Tibial artery (tissue), 4 donors: ENCODE data around the gene KIF5A.

Source experiments
- DNase-seq, 2 donors: peaks; one replicate each; pipeline ENCODE4 v3.0.0-alpha.2; 2019
- H3K27ac ChIP-seq, 2 donors: fragments of 200-600 bp; sonication (generic) in 1 of 2; 1 replicate in 1 of 2; 2 replicates in 1 of 2; pipeline ENCODE4 v1.5.1; 2018 to 2019; ENCODE audit warnings: mild to moderate bottlenecking in 1 of 2
- H3K27me3 ChIP-seq, 2 donors: fragments of 200-600 bp; sonication (generic) in 1 of 2; one replicate each; pipeline versions ENCODE4 v1.5.1 to v1.6.0; 2016 to 2019
- H3K36me3 ChIP-seq, 3 donors: fragments of 200-600 bp; sonication (generic) in 2 of 3; one replicate each; pipeline ENCODE4 v1.5.1; 2016 to 2019; ENCODE audit warnings: mild to moderate bottlenecking in 2 of 3
- H3K4me1 ChIP-seq, 4 donors: fragments of 200-600 bp; sonication (generic) in 2 of 4; 1 replicate in 3 of 4; 2 replicates in 1 of 4; pipeline ENCODE4 v1.5.1; 2016 to 2019
- H3K4me3 ChIP-seq, 2 donors: fragments of 200-600 bp; sonication (generic) in 1 of 2; 1 replicate in 1 of 2; 2 replicates in 1 of 2; pipeline ENCODE4 v1.5.1; 2018 to 2019; ENCODE audit warnings: mild to moderate bottlenecking in 2 of 2
- H3K9me3 ChIP-seq, 3 donors: fragments of 200-600 bp; sonication (generic) in 1 of 3; one replicate each; pipeline ENCODE4 v1.5.1; 2016 to 2019
- intact Hi-C: fragments of 100-400 bp; cut with DNase I; formaldehyde crosslinking; loops from one replicate; pipeline ENCODE4 v1.15.0; 2023; ENCODE audit warnings: low total_unique reads
- TF ChIP-seq, protein P1 (sequence below), 2 experiments: fragments of 200-600 bp in 1 of 2; fragments of 450-650 bp in 1 of 2; IDR thresholded peaks; one replicate each; pipeline ENCODE4 v1.5.1; 2017 to 2019; ENCODE audit warnings: antibody characterized with exemption in 2 of 2, mild to moderate bottlenecking in 1 of 2, moderate library complexity in 1 of 2

The KIF5A gene

GRCh38 chr12:57609781-57610553 lies 60.1 kb downstream of the KIF5A start:
- DNase-seq = peak in 1 of 2 donors; percentile 76
- intact Hi-C loops = loop anchor here (10.0 kb wide), 1 partner anchor 85 kb away; the partner anchor contains the start of genes DDIT3 and MBD6
- no peaks in the 10 kb centered on the region for H3K27me3 ChIP-seq
- peak overlapping the region; percentile 97 to 99 for H3K27ac ChIP-seq
- TF ChIP-seq, protein P1, sequence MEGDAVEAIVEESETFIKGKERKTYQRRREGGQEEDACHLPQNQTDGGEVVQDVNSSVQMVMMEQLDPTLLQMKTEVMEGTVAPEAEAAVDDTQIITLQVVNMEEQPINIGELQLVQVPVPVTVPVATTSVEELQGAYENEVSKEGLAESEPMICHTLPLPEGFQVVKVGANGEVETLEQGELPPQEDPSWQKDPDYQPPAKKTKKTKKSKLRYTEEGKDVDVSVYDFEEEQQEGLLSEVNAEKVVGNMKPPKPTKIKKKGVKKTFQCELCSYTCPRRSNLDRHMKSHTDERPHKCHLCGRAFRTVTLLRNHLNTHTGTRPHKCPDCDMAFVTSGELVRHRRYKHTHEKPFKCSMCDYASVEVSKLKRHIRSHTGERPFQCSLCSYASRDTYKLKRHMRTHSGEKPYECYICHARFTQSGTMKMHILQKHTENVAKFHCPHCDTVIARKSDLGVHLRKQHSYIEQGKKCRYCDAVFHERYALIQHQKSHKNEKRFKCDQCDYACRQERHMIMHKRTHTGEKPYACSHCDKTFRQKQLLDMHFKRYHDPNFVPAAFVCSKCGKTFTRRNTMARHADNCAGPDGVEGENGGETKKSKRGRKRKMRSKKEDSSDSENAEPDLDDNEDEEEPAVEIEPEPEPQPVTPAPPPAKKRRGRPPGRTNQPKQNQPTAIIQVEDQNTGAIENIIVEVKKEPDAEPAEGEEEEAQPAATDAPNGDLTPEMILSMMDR (IDR thresholded peaks at IDR 0.05) = no peak
- H3K4me1 ChIP-seq = peaks cover 0 to 68% (median 55%) of the 10 kb centered on the region in 4 donors
- H3K9me3 ChIP-seq = no peaks in the 10 kb centered on the region
- peak overlapping the region; percentile 82 to 85 for H3K4me3 ChIP-seq
- H3K36me3 ChIP-seq = peaks cover 7 to 44% (median 18%) of the 10 kb centered on the region in 3 donors

DNA sequence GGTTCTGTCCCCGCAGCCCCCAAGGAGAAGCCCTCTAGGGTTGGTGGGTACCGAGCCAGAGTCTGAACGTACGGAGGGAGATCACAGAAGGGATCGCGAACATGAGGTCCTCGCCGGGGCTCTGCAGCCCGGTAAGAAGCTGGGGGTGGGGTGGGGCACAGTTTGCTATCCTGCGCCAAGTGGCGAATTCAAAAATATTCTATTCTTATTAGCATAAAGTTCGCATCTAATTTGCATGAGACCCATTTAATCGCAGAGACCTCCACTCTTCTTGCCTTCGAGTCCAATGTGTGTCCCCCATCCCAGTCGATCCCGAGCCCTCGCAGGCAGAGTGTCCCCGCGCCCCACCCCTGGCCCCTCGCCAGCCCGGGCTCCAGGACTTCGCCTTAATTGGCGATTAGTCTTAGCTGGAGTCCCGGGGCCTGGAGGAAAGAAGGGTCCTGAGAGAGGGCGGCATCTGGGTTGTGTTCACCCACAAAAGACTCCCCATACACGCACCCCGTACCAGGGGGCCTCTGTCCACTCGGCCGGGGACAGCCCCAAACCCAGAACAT lies 60.8 kb downstream of the KIF5A start:
- DNase-seq = peak; percentile 66 to 93
- Histone ChIP-seq H3K27ac (peak overlapping the region; percentile 97 to 99), H3K4me1 (peaks cover 0 to 63% (median 53%) of the 10 kb centered on the region in 4 donors), H3K9me3 (no peaks in the 10 kb centered on the region), H3K36me3 (peaks cover 14 to 51% (median 25%) of the 10 kb centered on the region in 3 donors), H3K4me3 (peak overlapping the region; percentile 82 to 85), H3K27me3 (no peaks in the 10 kb centered on the region)
- intact Hi-C loops = loop anchor here (10.0 kb wide), 1 partner anchor 86 kb away; the partner anchor contains the start of genes DDIT3 and MBD6
- TF ChIP-seq, protein P1 (IDR thresholded peaks at IDR 0.05) = no peak

DNA sequence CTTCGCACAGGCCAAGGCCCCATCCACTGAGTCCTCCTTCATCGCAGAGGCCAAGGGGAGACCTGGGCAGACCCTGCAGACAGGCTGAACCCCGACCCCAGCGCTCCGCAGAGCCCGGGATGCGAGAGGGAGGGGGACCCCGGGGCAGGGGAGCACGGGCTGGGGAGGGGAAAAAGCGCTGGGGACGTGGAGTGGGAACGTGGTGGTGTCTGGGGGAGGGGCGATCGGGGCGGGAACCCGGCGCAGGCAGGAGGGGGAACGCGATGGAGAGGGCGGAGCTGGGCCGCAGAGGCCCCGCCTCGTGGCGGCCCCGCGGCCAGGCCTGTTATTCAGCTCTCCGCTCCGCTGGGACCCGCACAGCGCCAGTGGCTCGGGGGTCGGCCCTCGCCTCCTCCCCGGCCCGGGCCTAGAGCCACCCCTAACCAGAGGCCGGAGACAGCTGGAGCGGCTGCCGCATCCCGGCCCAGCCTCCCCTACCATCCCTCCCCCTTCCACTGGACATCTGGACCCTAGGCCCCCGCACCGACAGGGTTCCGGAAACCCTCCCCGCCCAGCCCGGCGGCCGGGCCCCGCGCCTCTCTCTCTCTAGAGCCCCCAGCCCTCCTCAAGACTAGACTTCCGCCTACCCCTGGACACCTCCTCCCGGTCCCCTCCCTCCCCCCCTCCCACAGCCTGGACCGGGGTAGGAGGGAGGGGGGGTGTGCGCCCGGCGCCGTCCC lies 61.4 kb downstream of the KIF5A start, which contains the start of gene ARHGEF25:
TSS of gene ARHGEF25 (plus strand) at position 328 of the 719 bp plus-strand sequence. CDS start 460 bp downstream, outside the sequence.
- DNase-seq = peak; percentile 64 to 92
- Histone ChIP-seq H3K4me3 (peak within 1 kb of the TSS; percentile 82 to 85), H3K27me3 (no peaks in the 10 kb centered on the region), H3K9me3 (no peaks in the 10 kb centered on the region), H3K36me3 (peaks cover 20 to 57% (median 31%) of the 10 kb centered on the region in 3 donors), H3K27ac (peak within 1 kb of the TSS; percentile 97 to 99), H3K4me1 (peaks cover 0 to 63% (median 51%) of the 10 kb centered on the region in 4 donors)
- intact Hi-C loops = loop anchor here (10.0 kb wide), 1 partner anchor 86 kb away; the partner anchor contains the start of genes DDIT3 and MBD6
- TF ChIP-seq, protein P1 (IDR thresholded peaks at IDR 0.05) = no peak

GRCh38 chr12:57611827-57612710 lies 62.2 kb downstream of the KIF5A start:
- TF ChIP-seq, protein P1 (IDR thresholded peaks at IDR 0.05) = no peak
- Histone ChIP-seq H3K4me1 (peaks cover 0 to 61% (median 49%) of the 10 kb centered on the region in 4 donors), H3K9me3 (no peaks in the 10 kb centered on the region), H3K27me3 (no peaks in the 10 kb centered on the region), H3K4me3 (peak overlapping the region; percentile 82 to 85), H3K36me3 (peaks cover 26 to 59% (median 36%) of the 10 kb centered on the region in 3 donors), H3K27ac (peak overlapping the region; percentile 97 to 99)
- DNase-seq = peak in 1 of 2 donors; percentile 29
- intact Hi-C loops = loop anchor here (10.0 kb wide), 1 partner anchor 87 kb away; the partner anchor contains the start of genes DDIT3 and MBD6
